IPS-18a (cell line): ENCODE data around the gene EPOP.
"Not testable (repeated sequence)": the region's sequence is repeated elsewhere in the genome, so short reads cannot be mapped to it uniquely, and the experiment has no call there.

ENCODE experiments used
- H3K27ac ChIP-seq: one replicate; pipeline ENCODE4 v1.5.1; 2013; ENCODE audit warnings: low read length
- H3K27me3 ChIP-seq: one replicate; pipeline ENCODE4 v1.6.1; 2013; ENCODE audit warnings: mild to moderate bottlenecking, low read length; ENCODE audit not compliant: control insufficient read depth, insufficient read depth
- H3K36me3 ChIP-seq: one replicate; pipeline ENCODE4 v1.6.1; 2013; ENCODE audit warnings: low read depth, low read length; ENCODE audit not compliant: control insufficient read depth
- H3K4me1 ChIP-seq: one replicate; pipeline ENCODE4 v1.6.1; 2013; ENCODE audit warnings: low read depth, low read length; ENCODE audit not compliant: control insufficient read depth
- H3K4me3 ChIP-seq: one replicate; pipeline ENCODE4 v1.5.1; 2013; ENCODE audit warnings: low read length
- H3K9ac ChIP-seq: one replicate; pipeline ENCODE4 v1.6.1; 2013; ENCODE audit warnings: mild to moderate bottlenecking, low read length, moderate library complexity
- H3K9me3 ChIP-seq: one replicate; pipeline ENCODE4 v1.6.1; 2013; ENCODE audit warnings: low read depth, low read length; ENCODE audit not compliant: control insufficient read depth

The EPOP gene

GRCh38 chr17:38653679-38654078 is 21.1 kb downstream of the EPOP start:
- Histone ChIP-seq H3K9me3 (no peaks in the 10 kb centered on the region), H3K4me3 (no peak overlapping the region), H3K27ac (no peak overlapping the region), H3K36me3 (no peaks in the 10 kb centered on the region), H3K27me3 (no peaks in the 10 kb centered on the region), H3K9ac (no peak overlapping the region), H3K4me1 (peaks cover 15% of the 10 kb centered on the region)

- Histone ChIP-seq H3K4me1 (peaks cover 15% of the 10 kb centered on the region), H3K9ac (no peak overlapping the region), H3K27me3 (no peaks in the 10 kb centered on the region), H3K9me3 (no peaks in the 10 kb centered on the region), H3K4me3 (no peak overlapping the region), H3K36me3 (no peaks in the 10 kb centered on the region), H3K27ac (no peak overlapping the region)
Measured at GRCh38 chr17:38653230-38653629, 21.5 kb downstream of the EPOP start.

- not testable (repeated sequence) for H3K36me3 ChIP-seq, H3K27ac ChIP-seq, H3K4me1 ChIP-seq
Measured at GRCh38 chr17:38650653-38651173, 24.0 kb downstream of the EPOP start.

GRCh38 chr17:38637951-38638350 is 36.8 kb downstream of the EPOP start:
- Histone ChIP-seq H3K4me1 (peaks cover 4% of the 10 kb centered on the region), H3K27me3 (no peaks in the 10 kb centered on the region), H3K9ac (no peak overlapping the region), H3K9me3 (no peaks in the 10 kb centered on the region), H3K27ac (no peak overlapping the region), H3K4me3 (no peak overlapping the region), H3K36me3 (no peaks in the 10 kb centered on the region)

More at GRCh38 chr17:38650653-38651173, 24.0 kb downstream of the EPOP start:
- H3K27me3 ChIP-seq, H3K9ac ChIP-seq, H3K4me3 ChIP-seq, H3K9me3 ChIP-seq: not testable (repeated sequence)

- Histone ChIP-seq H3K9ac (no peak overlapping the region), H3K27me3 (no peaks in the 10 kb centered on the region), H3K27ac (no peak overlapping the region), H3K4me1 (peaks cover 4% of the 10 kb centered on the region), H3K4me3 (no peak overlapping the region), H3K36me3 (no peaks in the 10 kb centered on the region), H3K9me3 (no peaks in the 10 kb centered on the region)
Measured at GRCh38 chr17:38636054-38636453, 38.7 kb downstream of the EPOP start.

GRCh38 chr17:38632334-38632733 is 42.4 kb downstream of the EPOP start:
- H3K27ac ChIP-seq: no peak overlapping the region
- no peaks in the 10 kb centered on the region for H3K36me3 ChIP-seq
- H3K4me3 ChIP-seq: no peak overlapping the region
- H3K9me3 ChIP-seq: no peaks in the 10 kb centered on the region
- H3K9ac ChIP-seq: no peak overlapping the region
- H3K27me3 ChIP-seq: no peaks in the 10 kb centered on the region
- peaks cover 4% of the 10 kb centered on the region for H3K4me1 ChIP-seq

- Histone ChIP-seq H3K36me3 (no peaks in the 10 kb centered on the region), H3K4me1 (no peaks in the 10 kb centered on the region), H3K27me3 (no peaks in the 10 kb centered on the region), H3K9ac (no peak overlapping the region), H3K27ac (no peak overlapping the region), H3K4me3 (no peak overlapping the region), H3K9me3 (no peaks in the 10 kb centered on the region)
Measured at GRCh38 chr17:38628441-38628840, 46.3 kb downstream of the EPOP start.

GRCh38 chr17:38627957-38628356 is 46.8 kb downstream of the EPOP start:
- Histone ChIP-seq H3K4me1 (no peaks in the 10 kb centered on the region), H3K27ac (no peak overlapping the region), H3K9ac (no peak overlapping the region), H3K27me3 (no peaks in the 10 kb centered on the region), H3K9me3 (no peaks in the 10 kb centered on the region), H3K4me3 (no peak overlapping the region), H3K36me3 (no peaks in the 10 kb centered on the region)

- not testable (repeated sequence) for H3K9me3 ChIP-seq, H3K27me3 ChIP-seq, H3K36me3 ChIP-seq, H3K9ac ChIP-seq, H3K4me3 ChIP-seq, H3K4me1 ChIP-seq, H3K27ac ChIP-seq
Measured at GRCh38 chr17:38626606-38627226, 48.0 kb downstream of the EPOP start.

GRCh38 chr17:38625482-38625881 is 49.3 kb downstream of the EPOP start:
- no peaks in the 10 kb centered on the region for H3K9me3 ChIP-seq
- no peaks in the 10 kb centered on the region for H3K4me1 ChIP-seq
- H3K36me3 ChIP-seq: no peaks in the 10 kb centered on the region
- H3K4me3 ChIP-seq: no peak overlapping the region
- H3K27ac ChIP-seq: no peak overlapping the region
- H3K9ac ChIP-seq: no peak overlapping the region
- H3K27me3 ChIP-seq: no peaks in the 10 kb centered on the region

GRCh38 chr17:38624782-38625355 is 49.9 kb downstream of the EPOP start:
- H3K9me3 ChIP-seq, H3K4me3 ChIP-seq, H3K27ac ChIP-seq, H3K36me3 ChIP-seq, H3K27me3 ChIP-seq, H3K4me1 ChIP-seq, H3K9ac ChIP-seq: not testable (repeated sequence)
